Fibroblast of villous mesenchyme (primary cell): ENCODE data around the gene RCCD1. TPM values are rescaled to one million over a fixed set of nuclear protein-coding genes. Genes with fewer than 3 reads are reported as not detected.
"Not testable (repeated sequence)": the region's sequence is repeated elsewhere in the genome, so short reads cannot be mapped to it uniquely, and the experiment has no call there.

Experiments
- DNase-seq: peaks from one replicate; pipeline ENCODE4 v3.0.0-alpha.2; 2010; ENCODE audit warnings: low read depth
- H3K4me3 ChIP-seq: 2 replicates; pipeline ENCODE4 v1.5.1; 2011; ENCODE audit warnings: low read depth, mild to moderate bottlenecking, low read length
- CTCF ChIP-seq: IDR thresholded peaks from 2 replicates; pipeline ENCODE4 v1.5.1; 2012; ENCODE audit warnings: low read depth, mild to moderate bottlenecking, low read length; ENCODE audit not compliant: insufficient read depth
- total RNA-seq: library from RNA; depleted of rRNA; stranded (reverse); fragments of >200 nt; gene quantifications from 2 replicates; pipeline ENCODE4 v1.2.3, GENCODE V29; 2012

The RCCD1 gene
- 12.9 and 14.7 TPM in 2 replicates for total RNA-seq

- TF ChIP-seq CTCF: no peak
- DNase-seq: peak; percentile 95
- peak within 1 kb of the TSS; percentile 97 for H3K4me3 ChIP-seq
Observed at GRCh38 chr15:90954712-90955623, at the start of gene RCCD1. Gene RCCD1 (plus strand): TSS chr15:90954884. CDS start chr15:90956735, 1,851 bp downstream.

- no peak for TF ChIP-seq CTCF
Observed at GRCh38 chr15:90905306-90906180, 49.1 kb upstream of the RCCD1 start.

GRCh38 chr15:90906181-90906849 lies 48.4 kb upstream of the RCCD1 start:
- no peak for TF ChIP-seq CTCF
- no peak for DNase-seq
- H3K4me3 ChIP-seq: no peak overlapping the region

More at GRCh38 chr15:90905306-90906180, 49.1 kb upstream of the RCCD1 start:
- DNase-seq: no peak
- H3K4me3 ChIP-seq: no peak overlapping the region

GRCh38 chr15:90907051-90907660 lies 47.5 kb upstream of the RCCD1 start:
- no peak for DNase-seq
- TF ChIP-seq CTCF: no peak

GRCh38 chr15:90907838-90908507 lies 46.7 kb upstream of the RCCD1 start:
- TF ChIP-seq CTCF: no peak
- H3K4me3 ChIP-seq: no peak overlapping the region
- DNase-seq: no peak

More at GRCh38 chr15:90907051-90907660, 47.5 kb upstream of the RCCD1 start:
- no peak overlapping the region for H3K4me3 ChIP-seq

GRCh38 chr15:90909449-90909848 lies 45.2 kb upstream of the RCCD1 start:
- not testable (repeated sequence) for DNase-seq, H3K4me3 ChIP-seq
